ENCODE measurements around the gene GUK1.

- no peak for TF ChIP-seq CTCF (IDR thresholded peaks at IDR 0.05)
- no peak for TF ChIP-seq POLR2A (IDR thresholded peaks at IDR 0.05)
Observed at GRCh38 chr1:228092342-228093049, 47.6 kb upstream of the GUK1 start.

All from lower leg skin (tissue), 3 donors.